ENCODE measurements around the gene SPRR5.

DNA sequence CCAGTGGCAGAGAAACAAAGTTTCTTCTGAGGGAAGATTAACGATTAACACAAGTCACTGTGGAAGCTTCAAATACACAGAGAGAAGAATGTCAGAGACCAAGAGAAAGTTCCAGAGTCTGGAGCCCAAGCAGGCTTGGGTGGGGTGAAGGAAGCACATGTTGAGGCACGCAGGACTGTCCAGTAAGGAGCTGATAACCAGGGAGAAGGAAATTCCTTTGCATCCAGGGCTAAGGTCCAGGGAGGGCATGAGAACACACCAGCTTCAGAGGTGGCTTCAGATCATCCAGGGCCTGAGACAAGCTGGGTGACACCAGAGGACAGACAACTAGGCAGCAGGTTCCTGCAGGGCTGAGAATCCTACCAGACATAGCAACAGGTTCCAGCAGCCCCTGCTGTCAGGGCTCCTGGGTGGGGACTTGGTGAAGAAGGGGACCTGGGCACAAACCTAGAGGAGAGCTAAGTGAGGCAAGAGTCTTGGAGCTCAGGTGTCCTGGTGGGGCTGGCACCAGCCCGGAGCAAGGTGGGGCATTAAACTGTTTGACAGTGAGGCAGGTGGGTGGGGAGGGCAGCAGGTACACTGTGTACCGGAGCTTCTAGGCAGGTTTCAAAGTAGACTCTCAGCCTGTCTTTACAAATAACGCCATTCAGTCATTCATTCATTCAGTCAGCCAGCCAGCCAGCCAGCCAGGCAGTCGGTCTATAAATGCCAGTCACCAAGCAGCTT is 34.3 kb downstream of the SPRR5 start:
- TF ChIP-seq POLR2A (IDR thresholded peaks at IDR 0.05; ENCODE audit: low read length) (no peak), GATA1 (IDR thresholded peaks at IDR 0.05; ENCODE audit: low read depth, low read length) (no peak)
